Esophagus muscularis mucosa (tissue), 4 donors: ENCODE measurements around the gene SERPINB7.

ENCODE experiments used
- EP300 ChIP-seq: sonication (generic); formaldehyde crosslinking; IDR thresholded peaks from one replicate; pipeline ENCODE4 v1.6.1; 2017; ENCODE audit warnings: antibody characterized with exemption
- POLR2A ChIP-seq: fragments of 450-650 bp; IDR thresholded peaks from one replicate; pipeline ENCODE4 v1.6.1; 2017; ENCODE audit warnings: antibody characterized with exemption, moderate library complexity, mild to moderate bottlenecking, low read depth
- POLR2AphosphoS5 ChIP-seq, 2 donors: sonication (generic); formaldehyde crosslinking; IDR thresholded peaks; one replicate each; pipeline ENCODE4 v1.6.1; 2017; ENCODE audit warnings: antibody characterized with exemption in 2 of 2
- TF ChIP-seq, protein P1 (sequence below), 3 experiments: fragments of 200-600 bp in 2 of 3; fragments of 450-650 bp in 1 of 3; sonication (generic) in 2 of 3; IDR thresholded peaks; one replicate each; pipeline ENCODE4 v1.5.1; 2017 to 2019; ENCODE audit warnings: antibody characterized with exemption in 3 of 3, mild to moderate bottlenecking in 2 of 3, moderate library complexity in 1 of 3

DNA sequence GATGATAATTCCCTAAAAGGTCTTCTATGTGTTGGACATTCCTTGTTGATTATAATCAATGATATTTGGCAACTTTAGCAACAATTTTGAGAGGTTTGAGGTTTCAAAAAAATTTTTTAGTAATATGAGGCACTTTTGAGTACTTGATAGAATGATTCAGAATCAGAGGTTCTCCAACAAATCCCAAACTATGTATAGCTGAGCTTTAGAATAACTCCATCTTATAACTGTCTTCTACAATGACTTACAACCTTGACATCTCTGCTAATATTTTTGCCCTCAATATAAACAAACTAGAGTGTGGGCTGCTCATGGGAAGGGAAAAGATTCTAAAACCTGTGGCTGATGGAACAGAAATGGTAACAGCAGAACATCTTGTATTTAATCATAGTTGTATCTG lies 21.5 kb upstream of the SERPINB7 start:
- TF ChIP-seq, protein P1, sequence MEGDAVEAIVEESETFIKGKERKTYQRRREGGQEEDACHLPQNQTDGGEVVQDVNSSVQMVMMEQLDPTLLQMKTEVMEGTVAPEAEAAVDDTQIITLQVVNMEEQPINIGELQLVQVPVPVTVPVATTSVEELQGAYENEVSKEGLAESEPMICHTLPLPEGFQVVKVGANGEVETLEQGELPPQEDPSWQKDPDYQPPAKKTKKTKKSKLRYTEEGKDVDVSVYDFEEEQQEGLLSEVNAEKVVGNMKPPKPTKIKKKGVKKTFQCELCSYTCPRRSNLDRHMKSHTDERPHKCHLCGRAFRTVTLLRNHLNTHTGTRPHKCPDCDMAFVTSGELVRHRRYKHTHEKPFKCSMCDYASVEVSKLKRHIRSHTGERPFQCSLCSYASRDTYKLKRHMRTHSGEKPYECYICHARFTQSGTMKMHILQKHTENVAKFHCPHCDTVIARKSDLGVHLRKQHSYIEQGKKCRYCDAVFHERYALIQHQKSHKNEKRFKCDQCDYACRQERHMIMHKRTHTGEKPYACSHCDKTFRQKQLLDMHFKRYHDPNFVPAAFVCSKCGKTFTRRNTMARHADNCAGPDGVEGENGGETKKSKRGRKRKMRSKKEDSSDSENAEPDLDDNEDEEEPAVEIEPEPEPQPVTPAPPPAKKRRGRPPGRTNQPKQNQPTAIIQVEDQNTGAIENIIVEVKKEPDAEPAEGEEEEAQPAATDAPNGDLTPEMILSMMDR (IDR thresholded peaks at IDR 0.05), result no peak
- TF ChIP-seq POLR2A (no peak), EP300 (no peak), POLR2AphosphoS5 (IDR thresholded peaks at IDR 0.05) (no peak)
